Brain pericyte (primary cell): ENCODE data around the gene ISCA1.

ENCODE experiments used
- DNase-seq: peaks from one replicate; pipeline ENCODE4 v3.0.0-alpha.2; 2012; ENCODE audit warnings: low read depth, low spot score

The ISCA1 gene

DNA sequence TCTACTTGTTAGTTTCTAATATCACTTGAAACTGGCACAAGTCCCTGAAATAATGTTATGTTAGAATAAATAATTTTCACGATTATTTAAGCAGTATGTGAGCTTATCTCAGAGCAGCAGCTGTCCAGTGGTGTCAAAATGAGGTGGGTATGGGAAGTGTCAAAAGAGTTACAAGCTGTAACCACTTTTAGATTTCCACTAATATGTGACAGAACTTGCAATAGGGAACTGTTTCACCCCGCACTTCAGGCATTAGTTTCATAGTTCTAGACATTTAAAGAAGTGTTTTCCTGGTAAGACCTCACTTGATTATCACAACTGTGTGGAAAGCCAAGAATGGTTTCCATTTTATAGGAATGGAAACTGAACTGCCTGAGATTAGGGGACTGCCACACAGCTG is 2.9 kb upstream of the ISCA1 start:
- DNase-seq: no peak

DNA sequence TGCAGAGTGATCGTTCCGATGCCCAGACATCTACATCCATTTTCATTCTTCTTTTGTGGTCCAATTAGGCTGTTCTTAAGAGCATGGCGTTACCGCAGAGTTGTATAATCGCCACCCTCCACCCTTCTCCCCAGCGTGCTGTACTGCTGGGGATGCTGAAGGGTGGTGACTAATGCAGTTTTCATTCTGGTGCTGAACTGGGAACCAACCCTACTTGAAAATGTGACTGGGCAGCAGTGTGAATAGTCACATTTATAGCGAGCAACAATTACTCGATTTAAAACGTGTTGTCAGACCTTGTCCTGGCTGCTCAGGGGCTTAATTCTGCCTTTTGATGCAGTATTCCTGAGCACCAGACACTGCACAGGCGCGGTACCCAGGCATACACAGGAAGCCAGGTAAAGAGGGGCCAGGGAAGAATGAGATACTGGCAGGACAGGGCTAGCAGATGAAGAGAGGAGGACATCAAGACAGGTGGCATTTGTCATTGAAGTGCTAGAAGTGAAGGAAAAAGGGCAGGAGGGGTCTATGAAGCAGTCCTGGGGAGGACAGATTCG is 719 bp upstream of the ISCA1 start:
- no peak for DNase-seq

DNA sequence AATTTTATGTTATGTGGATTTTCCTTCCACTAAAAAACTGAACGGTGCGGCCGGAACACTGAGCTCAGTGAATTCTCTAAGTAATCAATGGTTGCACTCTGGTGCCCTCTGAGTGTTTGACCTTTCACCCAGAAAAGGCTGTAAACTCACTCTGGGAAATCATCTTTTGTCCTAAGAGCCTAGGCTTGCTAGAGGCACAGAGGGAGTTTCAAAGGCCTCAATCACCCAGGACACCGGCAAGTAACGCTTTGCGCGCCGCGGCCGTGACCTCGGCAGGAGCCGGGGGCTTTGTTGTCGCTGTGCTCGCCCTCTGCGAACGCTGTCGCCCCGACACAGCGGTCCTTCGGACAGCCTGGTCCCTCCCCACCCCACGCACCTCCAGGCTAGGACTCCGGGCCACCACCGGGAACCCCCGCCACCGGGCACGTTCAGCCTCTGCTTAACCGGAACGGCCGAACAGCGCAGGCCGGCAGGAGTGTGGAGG is 703 bp downstream of the ISCA1 start:
- no peak for DNase-seq

DNA sequence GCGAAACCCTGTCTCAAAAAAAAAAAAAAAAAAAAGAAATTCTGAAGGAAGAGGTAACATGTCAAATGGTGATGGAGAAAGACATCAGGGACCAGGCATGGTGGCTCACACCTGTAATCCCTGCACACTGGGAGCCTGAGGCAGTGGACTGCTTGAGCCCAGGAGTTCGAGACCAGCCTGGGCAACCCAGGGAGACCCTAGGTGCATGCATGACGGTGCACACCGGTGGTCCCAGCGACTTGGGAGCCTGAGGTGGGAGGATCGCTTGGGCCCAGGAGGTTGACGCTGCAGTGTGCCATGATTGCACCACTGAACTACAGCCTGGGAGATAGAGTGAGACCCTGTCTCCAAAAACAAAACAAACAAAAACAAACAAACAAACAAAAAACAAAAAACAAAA is 1.8 kb downstream of the ISCA1 start:
- DNase-seq: no peak

DNA sequence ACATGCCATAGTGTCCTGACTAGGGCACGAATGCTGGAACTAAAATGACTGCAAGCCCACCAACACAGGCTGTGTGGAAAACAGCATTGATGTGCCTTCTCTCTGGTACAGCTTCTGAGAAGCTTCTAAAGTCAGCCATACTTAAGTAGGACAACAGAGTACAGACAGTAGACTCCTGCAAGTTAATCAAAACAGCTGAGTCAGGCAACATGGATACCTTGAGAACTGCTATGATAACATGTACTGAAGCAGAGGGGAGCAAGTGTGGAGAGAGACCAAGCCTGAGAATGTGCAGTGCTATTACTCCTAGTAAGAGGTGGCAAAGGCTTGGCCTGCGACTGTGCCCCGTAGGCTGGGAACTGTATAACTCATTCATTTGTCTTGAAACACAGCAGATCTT is 2.5 kb downstream of the ISCA1 start:
- no peak for DNase-seq

DNA sequence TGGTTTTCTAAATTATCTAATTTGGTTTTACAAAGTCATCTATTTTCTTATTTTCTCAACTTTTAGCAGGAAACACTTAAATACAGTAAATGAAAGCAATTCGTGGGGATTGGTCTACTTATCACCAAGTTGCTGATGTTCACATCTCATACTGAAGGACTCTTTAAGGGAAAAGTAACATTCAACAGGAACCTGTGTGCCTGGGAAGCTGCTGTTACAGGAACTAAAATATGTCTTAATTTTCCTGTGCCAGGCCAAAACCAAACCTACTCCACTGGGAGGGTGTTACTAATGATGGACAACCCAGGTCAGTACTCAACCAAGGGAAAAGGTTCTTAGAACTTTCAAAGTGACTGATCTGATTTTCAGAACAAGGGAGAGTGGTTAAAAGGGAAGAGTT is 5.3 kb downstream of the ISCA1 start:
- DNase-seq: no peak

DNA sequence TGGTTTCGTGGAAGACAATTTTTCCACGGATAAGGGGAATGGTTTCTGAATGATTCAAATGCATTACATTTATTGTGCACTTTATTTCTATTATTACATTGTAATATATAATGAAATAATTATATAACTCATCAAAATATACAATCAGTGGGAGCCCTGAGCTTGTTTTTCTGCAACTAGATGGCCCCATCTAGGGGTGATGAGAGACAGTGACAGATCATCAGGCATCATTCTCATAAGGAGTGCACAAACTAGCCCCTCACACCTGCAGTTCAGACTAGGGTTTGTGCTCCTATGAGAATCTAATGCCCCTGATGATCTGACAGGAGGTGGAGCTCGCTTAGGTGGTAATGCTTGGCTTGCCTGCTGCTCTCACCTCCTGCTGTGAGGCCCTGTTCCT is 6.4 kb downstream of the ISCA1 start:
- no peak for DNase-seq

DNA sequence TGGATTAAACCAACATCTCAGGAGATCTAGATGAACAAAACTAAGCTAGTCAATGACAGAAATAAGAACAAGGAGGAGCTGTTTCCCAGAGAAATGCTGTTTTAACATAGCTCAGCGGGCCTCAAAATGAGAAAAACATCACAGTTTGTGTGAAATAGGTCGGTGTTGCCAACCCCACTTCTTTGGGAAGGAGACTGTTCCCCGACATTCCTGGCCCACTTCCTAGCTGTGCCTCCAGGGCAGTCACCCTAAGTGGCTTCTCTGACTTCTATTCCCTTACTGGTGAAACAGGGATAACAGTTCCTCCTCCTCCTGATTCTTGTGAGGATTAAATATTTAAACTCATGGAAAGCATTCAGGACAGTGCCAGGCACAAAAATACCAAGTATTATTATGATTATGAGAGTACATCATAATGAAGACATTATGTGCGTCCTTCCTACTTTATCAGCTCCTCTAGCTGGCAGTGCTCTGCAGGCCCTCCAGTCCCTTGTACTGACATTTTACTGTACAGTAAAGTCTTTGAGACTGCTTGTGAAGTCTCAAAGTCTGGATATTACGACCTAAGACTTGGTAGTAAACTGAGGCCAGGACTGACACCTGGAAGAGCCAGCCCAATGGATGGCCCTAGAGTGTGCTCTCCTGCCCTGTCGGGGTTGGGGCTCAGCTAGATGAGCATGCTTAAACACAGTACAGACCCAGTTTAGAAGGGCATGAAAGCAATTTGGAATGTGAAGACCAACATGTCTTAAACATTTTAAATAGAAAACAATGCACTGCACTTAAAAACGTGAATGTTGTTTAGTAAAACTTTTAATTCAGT is 7.3 kb downstream of the ISCA1 start:
- DNase-seq: no peak

DNA sequence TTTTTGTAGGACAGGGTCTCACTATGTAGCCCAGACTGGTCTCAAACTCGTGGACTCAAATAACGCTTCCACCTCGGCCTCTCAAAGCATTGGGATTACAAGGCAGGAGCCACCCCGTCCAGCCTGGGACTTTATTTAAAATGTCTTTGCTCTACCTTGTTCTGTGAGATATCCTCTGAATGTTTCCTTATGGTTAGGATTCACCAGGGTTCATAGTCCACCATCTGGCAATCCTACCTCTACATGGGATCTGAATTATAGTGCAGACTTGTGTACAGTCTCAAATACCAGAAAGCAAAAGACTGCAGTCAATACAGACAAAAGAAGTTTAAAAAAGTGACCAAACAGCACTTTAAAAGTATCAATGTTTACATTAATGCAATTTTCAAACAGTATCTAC is 10.1 kb downstream of the ISCA1 start:
- no peak for DNase-seq

DNA sequence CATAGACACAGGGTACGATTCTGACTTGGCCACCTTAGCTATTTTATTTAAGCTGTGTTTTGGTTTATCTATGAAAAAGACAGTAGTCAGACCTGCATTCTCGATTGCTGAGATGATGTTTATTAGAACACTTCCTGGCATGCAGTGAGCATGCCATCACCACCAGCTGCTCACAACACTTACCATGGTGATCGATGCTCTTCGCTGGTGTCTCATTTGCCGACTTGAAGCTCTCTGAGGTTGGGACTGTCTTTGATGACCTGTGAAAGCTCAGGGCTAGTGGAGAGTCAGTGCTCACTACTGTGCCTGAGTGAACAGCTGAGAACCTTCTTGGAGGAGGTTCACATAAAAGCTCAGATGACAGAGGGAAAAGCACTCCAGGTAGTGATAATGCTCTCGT is 18.5 kb downstream of the ISCA1 start:
- no peak for DNase-seq

DNA sequence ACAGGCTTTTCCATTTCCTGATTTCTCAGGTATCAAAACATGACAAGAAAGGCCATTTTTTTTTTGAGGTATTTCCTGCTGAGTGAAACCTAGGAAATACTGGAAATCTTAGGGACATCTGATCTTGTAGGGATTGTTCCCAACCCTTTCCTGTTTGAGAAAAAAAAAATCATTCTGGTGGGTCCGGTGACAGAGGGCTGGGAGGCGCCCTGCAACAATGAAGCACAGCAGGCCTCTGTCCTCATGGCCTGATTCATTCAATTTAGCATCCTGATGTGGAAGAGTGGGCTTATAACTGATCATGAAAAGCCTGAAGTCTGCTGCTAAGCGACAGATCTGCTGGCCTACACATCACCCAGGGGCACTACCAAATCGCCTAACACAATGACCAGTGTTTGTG is 19.8 kb downstream of the ISCA1 start:
- DNase-seq: no peak

DNA sequence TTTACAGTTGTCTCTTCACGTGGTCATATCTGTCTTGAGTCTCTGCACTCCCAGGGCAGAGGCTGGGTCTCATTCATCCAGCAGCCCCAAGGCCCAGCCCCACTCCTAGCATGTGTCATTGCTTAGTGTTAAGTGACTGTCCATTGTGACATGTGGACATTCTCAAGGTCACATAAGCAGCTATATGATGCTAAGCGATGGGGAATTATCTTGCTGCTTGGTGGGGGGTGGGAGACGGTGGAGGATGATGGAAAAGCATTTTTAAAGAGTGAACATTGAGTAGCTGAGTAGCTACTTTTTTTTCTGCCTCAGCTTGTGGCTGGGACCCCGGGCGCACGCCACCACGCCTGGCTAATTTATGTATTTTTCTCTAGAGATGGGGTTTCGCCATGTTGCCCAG is 22.8 kb downstream of the ISCA1 start, which contains the start of gene C9orf153:
C9orf153 (minus strand) TSS at position 101 of the 400 bp plus-strand sequence. CDS start 30,054 bp downstream, outside the sequence.
- DNase-seq: no peak

DNA sequence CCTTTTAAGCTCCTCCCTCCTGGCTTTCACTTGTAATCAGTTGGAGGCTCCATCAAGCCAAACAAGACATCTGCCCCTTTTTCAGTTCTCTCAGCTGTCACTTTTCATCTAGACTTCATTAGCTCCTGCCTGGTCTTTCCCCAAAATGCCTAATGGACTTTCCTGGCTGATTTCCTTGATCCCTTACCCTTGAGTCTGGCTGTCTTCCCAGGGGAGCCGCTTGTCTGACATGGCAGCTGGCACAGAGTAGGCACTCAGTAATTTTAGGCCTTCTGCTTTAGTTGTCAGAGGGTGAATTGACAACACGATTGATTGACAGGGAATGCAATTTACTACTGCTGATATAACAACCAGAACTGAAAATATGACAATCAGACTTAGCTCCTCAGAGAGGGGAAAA is 24.9 kb downstream of the ISCA1 start:
- DNase-seq: no peak

DNA sequence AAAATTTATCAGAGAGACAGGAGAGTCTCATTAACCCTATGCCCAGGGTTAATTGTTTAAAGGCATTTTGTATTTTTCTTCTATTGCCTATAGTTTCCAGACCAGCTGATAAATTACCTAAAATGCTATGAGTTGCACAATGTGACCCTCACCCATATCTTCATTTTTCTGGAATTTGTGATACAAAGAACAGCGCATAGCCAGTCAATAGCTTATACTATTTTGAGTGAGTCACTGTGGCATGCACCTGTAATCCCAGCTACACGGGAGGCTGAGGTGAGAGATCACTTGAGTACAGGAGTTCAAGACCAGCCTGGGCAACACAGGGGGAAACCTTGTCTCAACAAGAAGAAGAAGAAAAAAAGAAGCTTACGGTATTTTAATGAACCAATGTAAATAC is 25.7 kb downstream of the ISCA1 start:
- DNase-seq: no peak

DNA sequence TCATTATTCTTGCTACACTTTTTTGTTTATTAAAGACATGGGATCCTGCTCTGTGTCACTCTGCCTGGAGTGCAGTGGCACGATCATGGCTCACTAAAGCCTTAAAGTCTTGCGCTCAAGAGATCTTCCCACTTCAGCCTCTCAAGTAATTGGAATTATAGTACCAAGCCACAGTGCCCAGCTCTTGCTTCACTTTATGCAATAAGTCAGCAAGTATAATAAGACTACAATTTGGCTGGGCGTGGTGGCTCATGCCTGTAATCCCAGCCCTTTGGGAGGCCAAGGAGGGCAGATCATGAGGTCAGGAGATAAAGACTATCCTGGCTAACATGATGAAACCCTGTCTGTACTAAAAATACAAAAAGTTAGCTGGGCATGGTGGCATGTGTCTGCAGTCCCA is 28.8 kb downstream of the ISCA1 start:
- DNase-seq: no peak

DNA sequence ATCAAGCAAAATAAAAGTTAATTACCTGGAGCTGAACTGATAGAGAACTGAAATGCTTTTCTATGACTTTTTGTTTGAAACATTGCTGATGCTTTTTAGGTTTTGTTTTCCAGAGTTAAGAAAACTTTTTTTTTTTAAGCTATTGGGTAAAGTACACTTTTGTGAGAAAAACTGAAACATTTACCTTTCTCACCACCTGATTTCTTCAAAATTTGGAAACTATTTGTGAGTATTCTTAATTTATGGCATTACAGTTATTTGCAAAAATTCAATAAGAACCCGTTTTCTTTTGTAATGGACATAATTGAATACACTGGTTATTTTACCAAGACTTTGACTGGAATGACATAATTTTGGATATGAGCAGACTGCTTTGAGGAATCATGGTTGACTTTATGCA is 29.5 kb downstream of the ISCA1 start:
- DNase-seq: no peak

DNA sequence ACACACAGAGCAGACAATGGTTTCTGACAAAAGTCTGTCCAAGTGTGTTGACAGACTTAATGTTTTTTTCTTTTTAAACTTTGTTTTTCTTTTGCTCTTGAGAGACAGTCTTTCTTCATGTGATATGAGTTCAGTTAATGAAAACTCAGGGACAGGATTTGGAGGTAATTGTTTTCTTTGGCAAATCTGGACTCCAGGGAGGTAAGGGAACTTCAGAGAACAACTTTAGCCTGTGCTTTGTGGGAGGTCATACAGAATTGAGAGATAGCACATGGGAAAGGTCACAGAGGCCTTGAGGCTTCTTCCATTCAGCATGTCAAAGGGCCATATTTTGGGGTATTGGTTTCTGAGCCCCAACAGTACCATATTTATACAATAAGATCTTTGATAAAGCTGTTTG is 32.2 kb downstream of the ISCA1 start:
- DNase-seq: no peak

DNA sequence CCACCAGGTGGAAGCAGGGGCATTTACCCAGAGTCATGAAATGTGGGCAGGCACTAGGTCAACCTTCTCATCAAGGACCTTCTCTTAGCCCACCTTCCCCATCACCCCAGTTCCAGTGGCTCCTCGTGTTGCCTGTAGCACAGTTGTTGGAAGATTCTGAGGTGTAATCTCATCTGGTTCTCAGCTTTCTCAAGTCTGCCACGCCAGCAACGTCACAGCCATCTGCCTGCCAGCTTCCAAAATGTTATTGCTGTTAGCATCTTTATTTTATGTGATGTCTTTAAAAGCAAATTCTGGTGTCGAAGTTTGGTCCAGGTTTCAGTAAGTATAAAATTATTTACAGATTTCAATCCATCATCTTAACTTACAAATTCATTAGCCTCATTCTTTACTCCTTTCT is 33.6 kb downstream of the ISCA1 start:
- DNase-seq: no peak

DNA sequence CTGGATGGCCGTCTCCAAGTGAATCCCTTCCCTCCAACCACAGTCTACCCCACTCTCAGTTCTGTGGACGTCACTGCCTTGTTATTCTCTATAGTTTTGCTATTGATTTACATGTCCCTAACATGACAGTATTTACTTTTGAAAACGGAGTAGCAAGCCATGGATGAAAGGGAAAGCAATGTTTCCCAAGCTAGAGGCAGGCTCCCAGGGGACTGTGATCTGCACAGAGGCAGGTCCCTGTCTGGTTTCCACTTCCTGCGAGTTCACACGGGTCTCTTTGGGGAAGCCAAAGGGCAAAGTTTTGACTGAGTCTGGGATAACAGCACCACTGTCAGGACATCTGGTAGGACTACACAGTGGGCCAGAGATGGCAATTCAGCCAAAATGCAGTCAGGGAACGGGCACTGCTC is 35.6 kb downstream of the ISCA1 start:
- peak; percentile 27 for DNase-seq

DNA sequence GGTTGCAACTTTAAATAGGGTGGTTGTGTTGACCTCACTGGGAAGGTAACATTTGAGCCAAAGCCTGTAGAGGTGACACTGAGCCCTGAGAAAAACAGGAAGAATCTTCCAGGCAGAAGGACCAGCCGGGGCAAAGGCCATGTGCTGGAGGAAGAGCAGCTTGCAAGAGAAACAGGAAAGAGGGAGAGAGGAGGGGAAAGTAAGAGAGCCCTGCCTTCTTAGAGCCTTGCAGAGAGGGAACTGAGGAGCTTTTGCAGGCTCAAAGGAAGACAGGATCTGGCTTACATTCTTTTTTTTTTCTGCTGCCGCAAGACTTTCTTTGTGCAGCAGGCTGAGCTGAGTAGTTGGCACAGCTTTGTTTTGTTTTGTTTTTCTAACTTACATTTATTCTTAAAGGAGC is 40.3 kb downstream of the ISCA1 start:
- no peak for DNase-seq

DNA sequence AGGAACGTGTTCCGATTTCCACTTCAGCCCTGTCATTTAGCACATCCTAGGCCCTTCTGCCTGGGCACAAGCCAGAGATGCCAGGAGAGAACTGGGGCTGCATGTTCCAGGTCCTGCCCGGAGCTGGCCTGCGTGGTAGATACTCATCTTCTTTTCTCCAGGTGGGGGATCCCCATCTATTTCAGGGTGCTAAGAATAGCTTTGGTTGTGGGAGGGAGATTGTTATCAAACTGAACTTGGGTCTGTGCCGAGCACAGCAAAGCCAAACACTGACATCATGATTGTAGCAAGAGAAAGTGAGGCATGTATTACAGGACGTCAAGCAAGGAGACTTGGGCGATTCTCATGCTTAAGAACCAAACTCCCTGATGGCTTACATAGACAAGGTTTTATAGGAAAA is 41.1 kb downstream of the ISCA1 start:
- no peak for DNase-seq

DNA sequence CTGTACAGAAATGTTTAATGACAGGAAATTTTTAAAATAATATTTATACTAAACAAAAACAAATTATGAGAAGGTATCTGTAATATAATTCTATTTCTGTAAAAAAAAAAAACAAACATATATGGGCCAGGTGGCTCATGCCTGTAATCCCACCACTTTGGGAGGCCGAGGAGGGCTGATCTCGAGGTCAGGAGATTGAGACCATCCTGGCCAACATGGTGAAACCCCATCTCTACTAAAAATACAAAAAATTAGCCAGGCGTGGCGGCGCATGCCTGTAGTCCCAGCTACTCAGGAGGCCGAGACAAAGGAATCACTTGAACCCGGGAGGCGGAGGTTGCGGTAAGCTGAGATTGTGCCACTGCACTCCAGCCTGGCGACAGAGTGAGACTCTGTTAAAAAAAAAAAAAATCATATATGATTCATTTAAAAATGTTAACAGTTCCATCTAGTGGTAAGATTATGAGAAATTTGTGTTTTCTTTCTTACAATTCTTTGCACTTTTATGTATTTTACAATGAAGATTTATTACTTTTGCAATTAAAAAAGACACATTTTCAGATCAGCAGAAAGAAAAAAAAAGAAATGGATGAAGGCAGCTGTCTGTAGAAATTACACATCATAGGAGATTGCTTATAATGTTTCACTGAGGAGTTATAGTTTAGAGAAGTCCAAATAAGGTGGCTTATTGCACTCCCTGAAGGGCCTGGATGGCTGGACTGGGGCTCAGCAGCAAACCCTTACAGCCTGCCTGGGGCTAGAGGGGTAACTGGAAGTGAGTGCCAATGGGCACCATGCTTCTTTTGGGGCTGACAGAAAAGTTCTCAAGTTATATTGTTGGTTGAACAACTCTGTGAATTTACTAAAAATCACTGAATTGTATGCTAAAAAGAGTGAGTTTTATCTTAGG is 43.2 kb downstream of the ISCA1 start:
- no peak for DNase-seq
